Esophagus squamous epithelium (tissue), 4 donors: ENCODE data around the gene NCOA1.

Source experiments
- POLR2A ChIP-seq, 4 donors: fragments of 450-650 bp; IDR thresholded peaks; one replicate each; pipeline ENCODE4 v1.6.1; 2017; ENCODE audit warnings: antibody characterized with exemption in 4 of 4, mild to moderate bottlenecking in 4 of 4, moderate library complexity in 3 of 4
- TF ChIP-seq, protein P1 (sequence below), 6 experiments: fragments of 450-650 bp in 4 of 6; fragments of 200-600 bp in 2 of 6; sonication (generic) in 2 of 6; IDR thresholded peaks; one replicate each; pipeline ENCODE4 v1.5.1; 2016 to 2019; ENCODE audit warnings: antibody characterized with exemption in 6 of 6, mild to moderate bottlenecking in 4 of 6, moderate library complexity in 4 of 6

DNA sequence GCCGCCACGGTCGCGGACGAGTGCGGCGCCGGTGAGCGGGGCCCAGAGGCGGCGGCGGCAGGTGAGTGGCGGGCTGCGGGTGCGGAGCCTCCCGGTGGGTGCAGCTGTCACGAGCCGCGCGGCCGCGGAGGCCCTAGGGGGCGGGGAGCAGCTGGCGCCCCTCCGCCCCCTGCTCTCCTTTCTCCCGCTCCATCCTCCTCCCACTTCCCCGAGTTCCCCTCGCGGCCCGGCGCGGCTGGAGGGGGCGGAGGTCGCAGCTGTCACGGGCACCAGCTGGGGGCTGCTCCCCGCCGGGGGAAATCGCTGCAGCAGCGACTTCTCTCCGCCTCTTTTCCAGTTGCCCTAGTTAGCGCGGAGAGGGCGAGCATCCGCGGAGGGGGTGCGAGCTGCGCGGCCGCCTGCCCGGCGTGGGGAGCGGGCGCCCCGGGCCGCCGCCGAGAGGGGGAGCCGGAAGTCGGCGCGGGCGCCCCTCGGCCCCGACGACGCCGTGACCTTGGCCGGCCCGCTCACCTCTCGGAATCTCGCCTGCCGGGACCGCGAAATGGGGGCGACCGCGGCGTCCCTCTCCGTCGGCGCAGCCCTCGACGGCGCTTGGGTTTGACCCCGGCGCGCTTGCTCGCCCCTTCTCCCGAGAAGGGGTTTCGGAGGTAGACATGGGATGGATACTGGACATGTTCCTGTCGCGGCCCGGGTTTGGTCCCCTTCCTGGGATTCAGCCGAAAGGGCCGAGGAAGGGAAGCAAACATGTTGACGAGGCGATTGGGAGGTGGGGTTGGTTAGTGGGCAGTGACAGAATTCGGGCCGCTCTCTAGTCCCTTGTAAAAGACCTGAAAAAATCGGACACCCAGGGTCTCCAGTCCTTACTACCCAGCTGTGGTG, 727 bp downstream of the NCOA1 start:
- peak in 1 of 4 donors; percentile 13 for TF ChIP-seq POLR2A (IDR thresholded peaks at IDR 0.05)
- TF ChIP-seq, protein P1, sequence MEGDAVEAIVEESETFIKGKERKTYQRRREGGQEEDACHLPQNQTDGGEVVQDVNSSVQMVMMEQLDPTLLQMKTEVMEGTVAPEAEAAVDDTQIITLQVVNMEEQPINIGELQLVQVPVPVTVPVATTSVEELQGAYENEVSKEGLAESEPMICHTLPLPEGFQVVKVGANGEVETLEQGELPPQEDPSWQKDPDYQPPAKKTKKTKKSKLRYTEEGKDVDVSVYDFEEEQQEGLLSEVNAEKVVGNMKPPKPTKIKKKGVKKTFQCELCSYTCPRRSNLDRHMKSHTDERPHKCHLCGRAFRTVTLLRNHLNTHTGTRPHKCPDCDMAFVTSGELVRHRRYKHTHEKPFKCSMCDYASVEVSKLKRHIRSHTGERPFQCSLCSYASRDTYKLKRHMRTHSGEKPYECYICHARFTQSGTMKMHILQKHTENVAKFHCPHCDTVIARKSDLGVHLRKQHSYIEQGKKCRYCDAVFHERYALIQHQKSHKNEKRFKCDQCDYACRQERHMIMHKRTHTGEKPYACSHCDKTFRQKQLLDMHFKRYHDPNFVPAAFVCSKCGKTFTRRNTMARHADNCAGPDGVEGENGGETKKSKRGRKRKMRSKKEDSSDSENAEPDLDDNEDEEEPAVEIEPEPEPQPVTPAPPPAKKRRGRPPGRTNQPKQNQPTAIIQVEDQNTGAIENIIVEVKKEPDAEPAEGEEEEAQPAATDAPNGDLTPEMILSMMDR (IDR thresholded peaks at IDR 0.05): peak in 1 of 6 experiments; percentile 4
